Lower lobe of right lung (tissue), 2 donors: Measurements from ENCODE around the gene FAM83C. TPM values are rescaled to one million over a fixed set of nuclear protein-coding genes. Genes with fewer than 3 reads are reported as not detected.

ENCODE experiments used
- ATAC-seq, 2 donors: fragments of 200-7000 bp; cut with Tn5 transposase; one replicate each; pipeline ENCODE4 v1.9.1; 2020 to 2022; ENCODE audit warnings: mild to moderate bottlenecking in 2 of 2, moderate library complexity in 2 of 2
- DNase-seq: peaks from one replicate; pipeline ENCODE4 v3.0.0-alpha.2; 2020
- H3K27ac ChIP-seq: fragments of 200-600 bp; one replicate; pipeline ENCODE4 v1.8.0; 2022
- H3K27me3 ChIP-seq: fragments of 200-600 bp; one replicate; pipeline ENCODE4 v1.8.0; 2022; ENCODE audit warnings: low read depth
- H3K36me3 ChIP-seq: fragments of 200-600 bp; one replicate; pipeline ENCODE4 v1.8.0; 2022; ENCODE audit warnings: mild to moderate bottlenecking
- H3K4me1 ChIP-seq: fragments of 200-600 bp; one replicate; pipeline ENCODE4 v1.8.0; 2022
- H3K4me3 ChIP-seq: fragments of 200-600 bp; one replicate; pipeline ENCODE4 v1.8.0; 2022; ENCODE audit warnings: mild to moderate bottlenecking
- H3K9me3 ChIP-seq: fragments of 200-600 bp; one replicate; pipeline ENCODE4 v1.8.0; 2022
- intact Hi-C: fragments of 100-400 bp; cut with DNase I; formaldehyde crosslinking; loops from one replicate; pipeline ENCODE4 v1.11.0; 2022
- total RNA-seq: library from RNA; stranded (reverse); fragmentation: NEBNext Ultra II Directional; extraction: Animal tissue kit (Norgen Biotek cat#: 25700); gene quantifications from one replicate; pipeline ENCODE4 v1.2.1, GENCODE V29; 2021
- TF ChIP-seq, protein P1 (sequence below): fragments of 200-600 bp; IDR thresholded peaks from one replicate; pipeline ENCODE4 v1.8.0; 2022; ENCODE audit warnings: antibody characterized with exemption, mild to moderate bottlenecking
- donor health status: DM: no; HTN: yes; CAD: no; lungs with severe emphysema.

The FAM83C gene
- total RNA-seq, 1 donor from 2014 or later: not detected

GRCh38 chr20:35281506-35282101 lies 10.6 kb downstream of the FAM83C start:
- ATAC-seq: no peak
- Histone ChIP-seq H3K27ac (no peak overlapping the region), H3K36me3 (peaks cover 36% of the 10 kb centered on the region), H3K4me1 (peaks cover 32% of the 10 kb centered on the region), H3K27me3 (no peaks in the 10 kb centered on the region), H3K4me3 (no peak overlapping the region), H3K9me3 (no peaks in the 10 kb centered on the region)
- intact Hi-C loops: no loop called here
- TF ChIP-seq, protein P1, sequence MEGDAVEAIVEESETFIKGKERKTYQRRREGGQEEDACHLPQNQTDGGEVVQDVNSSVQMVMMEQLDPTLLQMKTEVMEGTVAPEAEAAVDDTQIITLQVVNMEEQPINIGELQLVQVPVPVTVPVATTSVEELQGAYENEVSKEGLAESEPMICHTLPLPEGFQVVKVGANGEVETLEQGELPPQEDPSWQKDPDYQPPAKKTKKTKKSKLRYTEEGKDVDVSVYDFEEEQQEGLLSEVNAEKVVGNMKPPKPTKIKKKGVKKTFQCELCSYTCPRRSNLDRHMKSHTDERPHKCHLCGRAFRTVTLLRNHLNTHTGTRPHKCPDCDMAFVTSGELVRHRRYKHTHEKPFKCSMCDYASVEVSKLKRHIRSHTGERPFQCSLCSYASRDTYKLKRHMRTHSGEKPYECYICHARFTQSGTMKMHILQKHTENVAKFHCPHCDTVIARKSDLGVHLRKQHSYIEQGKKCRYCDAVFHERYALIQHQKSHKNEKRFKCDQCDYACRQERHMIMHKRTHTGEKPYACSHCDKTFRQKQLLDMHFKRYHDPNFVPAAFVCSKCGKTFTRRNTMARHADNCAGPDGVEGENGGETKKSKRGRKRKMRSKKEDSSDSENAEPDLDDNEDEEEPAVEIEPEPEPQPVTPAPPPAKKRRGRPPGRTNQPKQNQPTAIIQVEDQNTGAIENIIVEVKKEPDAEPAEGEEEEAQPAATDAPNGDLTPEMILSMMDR: no peak
- no peak for DNase-seq

- Histone ChIP-seq H3K36me3 (peaks cover 46% of the 10 kb centered on the region), H3K27ac (no peak overlapping the region), H3K4me3 (no peak overlapping the region), H3K9me3 (no peaks in the 10 kb centered on the region), H3K27me3 (no peaks in the 10 kb centered on the region), H3K4me1 (peaks cover 41% of the 10 kb centered on the region)
- ATAC-seq (no peak), DNase-seq (no peak)
- TF ChIP-seq, protein P1: no peak
- intact Hi-C loops: no loop called here
Observed at GRCh38 chr20:35280523-35280922, 11.7 kb downstream of the FAM83C start.

DNA sequence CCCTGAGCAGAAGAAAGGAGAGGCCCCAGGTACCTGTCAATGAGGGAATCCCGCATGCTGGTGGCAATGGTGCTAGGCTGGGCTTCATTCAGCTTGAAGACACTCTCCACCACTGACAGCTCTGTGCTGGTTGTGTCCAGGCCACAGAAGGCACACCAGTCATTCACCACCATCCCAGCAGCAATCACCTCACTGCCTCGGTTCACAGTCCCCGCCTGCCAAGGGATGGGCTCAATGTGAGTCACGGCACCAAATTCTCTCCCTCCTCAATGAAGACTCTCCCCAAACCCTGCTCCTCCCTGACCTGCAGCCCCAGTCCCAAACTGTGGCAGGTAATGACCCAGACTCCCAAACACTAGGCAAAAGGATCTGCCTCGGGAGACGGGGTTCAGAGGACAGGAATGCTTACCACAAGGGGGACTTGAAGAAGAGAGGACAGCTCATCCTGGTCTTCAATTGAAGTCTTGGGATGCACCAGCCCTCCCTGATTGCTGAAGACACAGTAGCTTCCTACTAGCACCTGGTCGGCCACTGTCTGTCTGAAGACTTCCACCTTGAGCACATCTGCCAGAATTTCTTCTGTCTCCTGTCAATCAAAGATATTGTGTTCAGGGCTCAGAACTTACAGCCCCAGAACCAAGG lies 12.6 kb downstream of the FAM83C start:
- ATAC-seq (no peak), DNase-seq (no peak)
- Histone ChIP-seq H3K36me3 (peaks cover 55% of the 10 kb centered on the region), H3K27me3 (no peaks in the 10 kb centered on the region), H3K27ac (no peak overlapping the region), H3K4me3 (no peak overlapping the region), H3K4me1 (peaks cover 36% of the 10 kb centered on the region), H3K9me3 (no peaks in the 10 kb centered on the region)
- intact Hi-C loops: no loop called here
- TF ChIP-seq, protein P1: no peak

DNA sequence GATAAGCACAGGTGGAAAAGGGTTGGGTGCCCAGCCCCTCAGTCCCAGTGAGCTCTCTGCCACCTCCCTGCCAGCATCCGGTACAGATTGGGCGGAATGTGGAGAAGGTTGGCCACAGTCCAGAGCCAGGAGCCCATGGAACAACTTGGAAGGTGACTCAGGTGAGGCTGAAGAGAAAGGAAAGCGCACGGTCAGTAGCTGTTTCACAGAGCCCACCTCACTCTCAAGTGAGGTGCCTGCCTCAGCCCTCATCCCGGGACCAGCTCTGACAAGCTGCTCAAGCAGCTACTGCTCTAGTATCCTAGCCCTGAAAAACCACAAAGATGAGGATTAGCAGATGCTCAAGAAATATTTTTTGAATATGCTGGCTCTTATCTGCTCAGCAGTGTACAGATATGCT lies 13.2 kb downstream of the FAM83C start:
- H3K4me1 ChIP-seq: peaks cover 35% of the 10 kb centered on the region
- intact Hi-C loops: no loop called here
- TF ChIP-seq, protein P1: no peak
- H3K27me3 ChIP-seq: no peaks in the 10 kb centered on the region
- peaks cover 61% of the 10 kb centered on the region for H3K36me3 ChIP-seq
- no peaks in the 10 kb centered on the region for H3K9me3 ChIP-seq
- no peak overlapping the region for H3K4me3 ChIP-seq
- no peak for DNase-seq
- H3K27ac ChIP-seq: peak overlapping the region; percentile 99
- no peak for ATAC-seq

DNA sequence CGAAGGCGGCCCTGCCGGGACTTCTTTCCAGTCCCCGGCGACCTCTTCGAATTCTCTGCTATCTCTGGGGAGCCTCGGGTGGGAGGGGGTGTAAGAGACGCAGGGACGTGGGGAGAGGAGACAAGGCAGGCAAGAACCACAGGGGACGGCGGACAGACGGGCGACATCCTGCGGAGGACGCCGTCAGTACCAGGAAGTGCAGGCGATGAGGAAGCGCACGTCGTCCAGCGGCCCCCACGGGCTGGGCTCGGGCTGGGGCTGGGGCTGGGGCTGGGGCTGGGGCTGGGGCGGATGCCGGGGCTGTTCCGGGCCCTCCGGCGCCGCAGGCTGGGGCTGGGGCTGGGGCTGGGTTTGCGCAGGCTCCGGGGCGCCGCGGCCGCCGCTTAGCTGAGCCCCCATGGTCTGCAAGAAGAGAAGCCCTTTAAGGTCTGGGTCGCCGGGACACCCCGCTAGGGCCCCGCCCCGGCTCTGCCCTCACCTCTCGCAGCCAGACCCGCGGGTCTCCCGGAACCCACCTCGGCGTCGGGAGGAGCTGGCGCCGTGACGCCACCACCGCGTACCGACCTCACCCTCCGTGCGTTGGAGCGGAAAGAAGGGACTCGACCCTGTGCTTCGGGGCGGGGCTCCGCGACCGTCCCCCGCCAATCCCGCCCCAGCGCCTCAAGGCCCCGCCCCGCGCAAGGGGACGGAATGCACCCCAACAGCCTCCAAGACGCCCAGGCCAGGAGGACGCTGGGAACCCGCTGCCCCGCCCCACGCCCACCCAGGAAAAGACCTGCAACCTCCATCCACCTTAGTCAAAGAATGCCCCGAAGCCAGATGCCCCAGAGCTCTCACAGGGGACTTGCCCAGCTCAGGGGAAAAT lies 14.5 kb downstream of the FAM83C start, which contains the start of gene MMP24OS:
Gene MMP24OS, minus strand, starts transcription at position 592 of the 865 bp plus-strand sequence. Its CDS starts 193 bp downstream, at position 399.
- H3K36me3 ChIP-seq: peaks cover 67% of the 10 kb centered on the region
- peak within 1 kb of the TSS; percentile 79 for H3K4me3 ChIP-seq
- TF ChIP-seq, protein P1: peak; percentile 30
- ATAC-seq: peak; percentile 97 to 98
- DNase-seq: peak; percentile 95
- H3K9me3 ChIP-seq: no peaks in the 10 kb centered on the region
- H3K4me1 ChIP-seq: peaks cover 22% of the 10 kb centered on the region
- peak within 1 kb of the TSS; percentile 99 for H3K27ac ChIP-seq
- H3K27me3 ChIP-seq: no peaks in the 10 kb centered on the region
- intact Hi-C loops: no loop called here
